Endothelial cell of umbilical vein (primary cell): ENCODE data around the gene MRC2. TPM values are rescaled to one million over a fixed set of nuclear protein-coding genes. Genes with fewer than 3 reads are reported as not detected.

Source experiments
- BruUV-seq: library from RNA; stranded (reverse); fragments of 400-500 nt; replicated peaks from 2 replicates; lab custom pipeline; 2021; lab: Mats Ljungman, UMichigan
- CTCF ChIA-PET: fragments of 300-600, 350-600 bp; sonication (Branson Sonifier 250); formaldehyde crosslinking; loops from one replicate; lab custom pipeline; 2021; ENCODE audit warnings: antibody characterized with exemption, inconsistent platforms; lab: Charles Lee
- POLR2A ChIA-PET: fragments of 300-600, 350-600 bp; sonication (Branson Sonifier 250); formaldehyde crosslinking; loops from one replicate; lab custom pipeline; 2021; ENCODE audit warnings: antibody characterized with exemption, inconsistent platforms; lab: Charles Lee
- DNase-seq: peaks from one replicate; pipeline ENCODE4 v3.0.0-alpha.2; 2011; ENCODE audit warnings: low read depth, low spot score
- FAIRE-seq: peaks from 2 replicates; lab custom pipeline; 2011; peaks lifted over from hg19 to GRCh38; lab: Jason Lieb, UNC
- H2AFZ ChIP-seq: 2 replicates; pipeline ENCODE4 v1.6.0; 2012; ENCODE audit warnings: low read depth, low read length, control low read depth, inconsistent platforms
- H3K27ac ChIP-seq: 2 replicates; pipeline ENCODE4 v1.5.1; 2011; ENCODE audit warnings: low read depth, mild to moderate bottlenecking, control low read depth, low read length, moderate library complexity; ENCODE audit not compliant: insufficient read depth
- H3K27me3 ChIP-seq, 2 experiments: 2 replicates each; pipeline versions ENCODE4 v1.6.0 to v1.6.1; 2011; ENCODE audit warnings: low read length in 2 of 2, mixed read lengths in 1 of 2; ENCODE audit not compliant: control insufficient read depth in 2 of 2, insufficient read depth in 2 of 2
- H3K36me3 ChIP-seq, 2 experiments: 2 replicates in 1 of 2; 3 replicates in 1 of 2; pipeline ENCODE4 v1.5.1; 2011; ENCODE audit warnings: low read length in 2 of 2, mild to moderate bottlenecking in 1 of 2, moderate library complexity in 1 of 2; ENCODE audit not compliant: control insufficient read depth in 2 of 2, insufficient read depth in 2 of 2; ENCODE audit errors: extremely low read depth in 1 of 2
- H3K4me1 ChIP-seq: 3 replicates; pipeline ENCODE4 v1.5.1; 2011; ENCODE audit warnings: mild to moderate bottlenecking, low read length; ENCODE audit not compliant: control insufficient read depth, insufficient read depth; ENCODE audit errors: extremely low read depth
- H3K4me2 ChIP-seq: 2 replicates; pipeline ENCODE4 v1.6.1; 2011; ENCODE audit warnings: low read length, control low read depth, mixed read lengths; ENCODE audit not compliant: insufficient read depth
- H3K4me3 ChIP-seq, 3 experiments: fragments of 200-600 bp in 1 of 3; sonication (generic), shearing (Covaris generic) in 1 of 3; replicated peaks in 1 of 3; 2 replicates each; pipeline ENCODE4 v1.5.1; 2011 to 2016; ENCODE audit warnings: control low read depth in 3 of 3, low read length in 3 of 3, mild to moderate bottlenecking in 2 of 3, inconsistent platforms in 1 of 3, low read depth in 1 of 3, moderate library complexity in 1 of 3; ENCODE audit not compliant: insufficient read depth in 1 of 3
- H3K79me2 ChIP-seq: 2 replicates; pipeline ENCODE4 v1.6.0; 2012; ENCODE audit warnings: low read length, inconsistent platforms; ENCODE audit not compliant: control insufficient read depth, insufficient read depth
- H3K9ac ChIP-seq: replicated peaks from 2 replicates; pipeline ENCODE3; 2011; ENCODE audit warnings: low read length, control low read depth; ENCODE audit not compliant: insufficient read depth; ENCODE audit errors: extremely low read depth
- H3K9me1 ChIP-seq: replicated peaks from 3 replicates; pipeline ENCODE4 v1.6.0; 2011; ENCODE audit warnings: mild to moderate bottlenecking, low read length; ENCODE audit not compliant: control insufficient read depth, insufficient read depth; ENCODE audit errors: extremely low read depth
- H3K9me3 ChIP-seq: replicated peaks from 2 replicates; pipeline ENCODE4 v1.5.1; 2012; ENCODE audit warnings: low read length, inconsistent platforms; ENCODE audit not compliant: control insufficient read depth, insufficient read depth
- H4K20me1 ChIP-seq: replicated peaks from 2 replicates; pipeline ENCODE3; 2011; ENCODE audit warnings: mild to moderate bottlenecking, low read length; ENCODE audit not compliant: control insufficient read depth, insufficient read depth; ENCODE audit errors: extremely low read depth
- CTCF ChIP-seq, 2 donors: IDR thresholded peaks; 1 replicate in 1 of 2; 2 replicates in 1 of 2; pipeline ENCODE4 v1.5.1; 2011; ENCODE audit warnings: low read length in 2 of 2, mild to moderate bottlenecking in 2 of 2, moderate library complexity in 2 of 2, control low read depth in 1 of 2, inconsistent platforms in 1 of 2, low read depth in 1 of 2; ENCODE audit not compliant: insufficient read depth in 1 of 2; ENCODE audit errors: extremely low read depth in 1 of 2
- EZH2 ChIP-seq: IDR thresholded peaks from 2 replicates; pipeline ENCODE4 v1.6.1; 2012; ENCODE audit warnings: borderline replicate concordance, low read depth, mild to moderate bottlenecking, moderate library complexity, low read length, inconsistent platforms; ENCODE audit not compliant: severe bottlenecking
- FOS ChIP-seq: IDR thresholded peaks from 2 replicates; pipeline ENCODE4 v1.6.1; 2011; ENCODE audit warnings: mild to moderate bottlenecking, low read length, moderate library complexity, borderline replicate concordance; ENCODE audit not compliant: insufficient read depth
- GATA2 ChIP-seq: IDR thresholded peaks from 2 replicates; pipeline ENCODE4 v1.7.0; 2011; ENCODE audit warnings: low read depth, mild to moderate bottlenecking, moderate library complexity, mixed read lengths, low read length; ENCODE audit not compliant: insufficient read length, insufficient read depth
- JUN ChIP-seq: IDR thresholded peaks from 2 replicates; pipeline ENCODE4 v1.6.1; 2011; ENCODE audit warnings: borderline replicate concordance, low read depth; ENCODE audit not compliant: insufficient read length, insufficient read depth
- MYC ChIP-seq: IDR thresholded peaks from one replicate; pipeline ENCODE4 v1.6.1; 2011; ENCODE audit warnings: mild to moderate bottlenecking, low read depth, low read length
- POLR2A ChIP-seq: IDR thresholded peaks from 2 replicates; pipeline ENCODE4 v1.6.1; 2012; ENCODE audit warnings: low read depth, mild to moderate bottlenecking, control low read depth, low read length
- POLR2AphosphoS5 ChIP-seq: IDR thresholded peaks from 2 replicates; pipeline ENCODE4 v1.6.1; 2012; ENCODE audit warnings: low read depth, mild to moderate bottlenecking, control low read depth, low read length, moderate library complexity; ENCODE audit not compliant: insufficient read depth
- dilution Hi-C: fragments of 300-500 bp; cut with MboI; formaldehyde crosslinking; loops from one replicate; pipeline ENCODE4 v1.15.0; 2019; ENCODE audit warnings: low sequenced_read_pairs; ENCODE audit not compliant: extremely low pct_ligation_motif_present
- intact Hi-C: fragments of 100-400 bp; cut with micrococcal nuclease; formaldehyde crosslinking; loops from one replicate; pipeline ENCODE4 v1.10.0; 2022
- polyA plus RNA-seq, 4 experiments: library from polyadenylated mRNA; depleted of rRNA in 3 of 4; stranded (reverse) in 3 of 4; unstranded in 1 of 4; fragments of >200 nt; gene quantifications; 2 replicates each; pipeline versions ENCODE4 v1.2.1 to v1.2.3, GENCODE V29; 2011 to 2012; ENCODE audit warnings: missing spikeins in 1 of 4
- total RNA-seq: library from RNA; stranded (reverse); gene quantifications from 2 replicates; pipeline ENCODE4 v1.2.3, GENCODE V29; 2021
- TF ChIP-seq, protein P1 (sequence below): IDR thresholded peaks from 2 replicates; pipeline ENCODE4 v1.6.1; 2011; ENCODE audit not compliant: insufficient read depth, insufficient read length

The MRC2 gene
- total and polyA plus RNA-seq, 2 donors (not counting 3 experiments of a cell fraction or from before 2014, with no cell fraction given) = 30.6 to 52.7 TPM

DNA sequence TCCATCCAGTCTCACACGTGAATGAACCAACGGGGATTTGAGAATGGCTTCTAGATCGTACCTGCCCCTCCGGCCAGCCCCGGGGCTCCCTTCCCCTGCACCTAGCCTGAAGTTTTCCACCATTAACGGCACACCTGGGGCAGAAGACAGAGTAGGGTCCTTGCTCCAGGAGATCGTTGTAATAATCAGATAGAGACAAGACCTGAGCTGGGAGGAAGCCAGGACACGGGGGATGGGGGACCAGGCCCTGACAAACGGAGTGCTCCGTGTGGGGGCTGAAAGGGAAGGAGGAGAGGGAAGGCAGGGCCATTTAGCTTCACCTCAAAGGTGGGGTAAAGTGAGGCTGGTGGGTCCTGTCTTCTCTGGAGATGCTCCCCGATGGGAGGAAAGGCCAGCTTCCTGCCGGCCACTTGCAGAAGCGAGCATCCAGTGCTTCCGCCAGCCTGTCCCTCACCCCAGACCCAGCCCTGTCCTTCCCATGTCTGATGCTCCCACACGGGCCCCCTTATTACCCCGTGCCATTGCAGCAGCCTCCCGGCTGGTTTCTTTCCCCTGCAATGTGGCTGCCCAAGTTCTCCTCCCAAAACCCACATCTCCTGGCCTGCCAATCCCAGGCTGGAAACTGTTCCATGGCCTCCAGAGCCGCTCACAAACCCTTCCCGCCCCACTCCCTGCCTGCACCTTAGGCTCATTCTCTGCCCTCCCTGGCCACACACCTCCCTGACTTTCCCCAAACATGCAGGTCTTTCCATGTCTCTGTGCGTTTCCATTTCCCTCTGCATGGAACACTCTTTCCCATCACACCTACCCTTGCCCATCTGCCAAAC is 79.3 kb downstream of the MRC2 start:
- no peaks in the 10 kb centered on the region for H3K36me3 ChIP-seq
- no peak overlapping the region for H3K4me2 ChIP-seq
- intact Hi-C loops (loop anchor here (5.0 to 10.0 kb wide), 2 partner anchors 115 to 282 kb away; partner anchors contain the start of gene METTL2A), dilution Hi-C loops (no loop called here)
- no TSS peak for BruUV-seq
- H3K27ac ChIP-seq = no peak overlapping the region
- no peak for TF ChIP-seq CTCF (IDR thresholded peaks at IDR 0.05; ENCODE audit: extremely low read depth in 1 of 2, insufficient read depth in 1 of 2, low read depth in 1 of 2, low read length in 2 of 2)
- no peak for TF ChIP-seq GATA2
- no peak for TF ChIP-seq POLR2A
- H3K4me3 ChIP-seq = no peak overlapping the region
- H2AFZ ChIP-seq = no peak overlapping the region
- no peaks in the 10 kb centered on the region for H3K79me2 ChIP-seq
- DNase-seq (no peak), FAIRE-seq (no peak)
- H3K4me1 ChIP-seq = peaks cover 32% of the 10 kb centered on the region
- H3K9ac ChIP-seq = no peak overlapping the region
- H3K9me3 ChIP-seq = no peaks in the 10 kb centered on the region
- H4K20me1 ChIP-seq = no peaks in the 10 kb centered on the region
- CTCF ChIA-PET = no interaction called here
- H3K27me3 ChIP-seq = peaks cover 4 to 16% of the 10 kb centered on the region in 2 experiments
- no peaks in the 10 kb centered on the region for H3K9me1 ChIP-seq
- POLR2A ChIA-PET = no interaction called here

DNA sequence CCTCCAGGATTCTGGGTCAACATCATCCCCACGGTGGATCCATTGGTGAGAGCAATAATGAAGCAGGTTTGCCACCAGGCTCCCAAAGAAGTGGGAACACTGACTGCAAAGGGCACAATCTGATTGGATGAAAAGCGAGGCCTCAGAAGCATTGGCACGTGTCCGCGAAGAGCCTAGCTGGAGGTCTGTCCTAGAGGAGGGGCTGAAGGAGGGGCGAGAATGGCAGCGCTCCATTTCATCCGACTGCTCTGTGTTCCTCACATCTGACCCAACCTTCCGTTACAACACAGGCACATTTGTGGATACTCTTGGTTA is 79.9 kb downstream of the MRC2 start:
- CTCF ChIA-PET = no interaction called here
- no peak overlapping the region for H2AFZ ChIP-seq

More for the DNA sequence above, 79.9 kb downstream of the MRC2 start:
- Histone ChIP-seq H4K20me1 (no peaks in the 10 kb centered on the region), H3K9me3 (no peaks in the 10 kb centered on the region), H3K4me2 (no peak overlapping the region), H3K9ac (no peak overlapping the region), H3K27me3 (peaks cover 4 to 21% of the 10 kb centered on the region in 2 experiments), H3K4me1 (peaks cover 32% of the 10 kb centered on the region), H3K79me2 (no peaks in the 10 kb centered on the region), H3K9me1 (no peaks in the 10 kb centered on the region), H3K27ac (no peak overlapping the region), H3K4me3 (no peak overlapping the region), H3K36me3 (no peaks in the 10 kb centered on the region)
- dilution Hi-C loops (no loop called here), intact Hi-C loops (loop anchor here (5.0 to 10.0 kb wide), 2 partner anchors 115 to 283 kb away; partner anchors contain the start of gene METTL2A)
- no peak for FAIRE-seq
- POLR2A ChIA-PET = no interaction called here
- no peak for TF ChIP-seq GATA2
- no peak for TF ChIP-seq MYC
- no peak for TF ChIP-seq JUN
- no peak for TF ChIP-seq POLR2A
- TF ChIP-seq, protein P1, sequence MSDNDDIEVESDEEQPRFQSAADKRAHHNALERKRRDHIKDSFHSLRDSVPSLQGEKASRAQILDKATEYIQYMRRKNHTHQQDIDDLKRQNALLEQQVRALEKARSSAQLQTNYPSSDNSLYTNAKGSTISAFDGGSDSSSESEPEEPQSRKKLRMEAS = no peak
- no peak for TF ChIP-seq EZH2
- no peak for TF ChIP-seq FOS
- no peak for TF ChIP-seq POLR2AphosphoS5
- TF ChIP-seq CTCF (IDR thresholded peaks at IDR 0.05; ENCODE audit: extremely low read depth in 1 of 2, insufficient read depth in 1 of 2, low read depth in 1 of 2, low read length in 2 of 2) = no peak
- BruUV-seq = no TSS peak
- no peak for DNase-seq
